HG03097 (cell line): ENCODE measurements around the gene LEF1.
A peak's percentile ranks its signal among the peaks of the same experiment; 100 is the strongest.

Source experiments
- ATAC-seq: cut with Tn5 transposase; IDR thresholded peaks from one replicate; pipeline ENCODE4 v1.9.1; 2021; ENCODE audit not compliant: unreplicated experiment, low FRiP score

The LEF1 gene

DNA sequence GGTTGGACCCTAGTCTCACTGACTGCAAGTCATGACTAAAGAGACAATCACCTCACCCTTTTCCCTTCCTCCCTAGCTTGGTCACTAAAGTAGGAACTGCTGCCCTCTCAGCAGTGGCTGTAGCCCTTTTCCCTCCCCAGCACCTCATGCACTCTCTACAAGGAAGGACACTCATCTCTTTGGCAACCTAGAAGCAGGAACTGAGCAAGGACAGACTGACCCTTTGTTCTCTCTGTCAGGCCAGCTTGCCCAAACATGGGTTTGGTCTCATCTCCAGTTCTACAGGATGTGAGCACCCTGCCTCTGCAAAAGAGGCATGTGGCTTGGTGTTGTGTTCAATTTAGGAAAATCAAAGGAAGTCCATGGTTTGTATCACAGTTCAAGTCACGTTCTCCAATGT, 15.8 kb downstream of the LEF1 start:
- ATAC-seq: no peak

GRCh38 chr4:108149588-108150380, 18.9 kb downstream of the LEF1 start:
- ATAC-seq: no peak

DNA sequence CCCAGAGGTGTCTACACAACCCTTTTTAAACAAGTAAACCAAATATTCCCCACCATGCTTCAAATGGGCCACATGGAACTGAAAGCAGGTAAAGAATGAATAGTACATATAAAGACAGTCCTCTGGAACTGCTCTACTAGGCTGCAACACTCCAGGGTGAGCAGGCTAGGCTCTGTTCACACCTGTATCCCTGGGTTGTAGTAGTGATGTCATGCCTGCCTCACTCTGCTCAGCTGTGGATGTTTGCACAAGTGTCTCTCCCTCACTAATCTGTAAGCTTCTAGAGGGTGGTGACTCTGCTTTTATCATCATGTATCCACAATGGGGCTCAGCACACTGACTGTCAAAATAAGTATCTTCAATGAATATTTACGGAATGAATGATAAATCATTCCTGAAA, 20.4 kb downstream of the LEF1 start:
- no peak for ATAC-seq

- no peak for ATAC-seq
Observed at GRCh38 chr4:108146819-108147218, 21.9 kb downstream of the LEF1 start.

GRCh38 chr4:108146336-108146735, 22.4 kb downstream of the LEF1 start:
- ATAC-seq: no peak

DNA sequence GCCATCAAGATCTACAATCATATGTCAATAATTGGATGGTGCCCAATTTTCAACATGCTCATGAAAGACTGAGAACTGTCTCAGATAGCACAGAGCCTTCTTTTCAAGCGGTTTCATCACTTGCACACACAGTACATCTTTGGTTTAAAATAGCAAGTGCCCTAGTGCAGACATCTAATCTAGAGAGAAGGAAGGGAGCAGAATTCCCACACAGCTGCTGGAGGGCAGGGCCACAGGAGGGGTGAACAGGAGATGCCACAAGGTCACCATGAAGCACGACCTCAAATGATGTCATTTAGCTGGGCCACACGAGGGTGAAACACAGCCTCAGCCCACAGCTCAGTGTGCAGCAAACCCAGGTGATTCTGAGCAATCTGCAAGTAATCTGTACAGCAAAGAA, 24.3 kb downstream of the LEF1 start:
- ATAC-seq: no peak

GRCh38 chr4:108143515-108143914, 25.2 kb downstream of the LEF1 start:
- ATAC-seq: no peak

DNA sequence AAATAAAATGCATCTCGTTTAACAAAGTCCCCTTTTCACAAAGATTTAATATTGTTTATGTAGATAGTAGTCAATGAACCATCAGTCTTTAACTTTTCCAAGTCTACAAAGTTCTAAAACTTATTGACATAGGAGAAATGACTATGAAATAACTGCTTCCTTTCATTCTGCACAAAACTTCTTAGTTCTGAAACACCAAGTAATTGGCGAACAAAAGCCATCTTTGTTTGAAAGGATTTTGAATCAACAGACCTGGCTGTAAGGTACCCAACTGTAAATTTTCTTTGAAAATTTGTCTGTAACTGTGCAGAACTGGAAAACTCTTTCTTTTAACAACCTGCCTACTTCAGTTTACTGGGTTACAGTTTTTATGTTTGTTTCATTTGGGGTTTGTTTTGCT, 25.9 kb downstream of the LEF1 start:
- no peak for ATAC-seq

- ATAC-seq: no peak
Observed at GRCh38 chr4:108141213-108141950, 27.4 kb downstream of the LEF1 start.

GRCh38 chr4:108140328-108140727, 28.4 kb downstream of the LEF1 start:
- ATAC-seq: no peak

GRCh38 chr4:108139089-108139488, 29.6 kb downstream of the LEF1 start:
- no peak for ATAC-seq

DNA sequence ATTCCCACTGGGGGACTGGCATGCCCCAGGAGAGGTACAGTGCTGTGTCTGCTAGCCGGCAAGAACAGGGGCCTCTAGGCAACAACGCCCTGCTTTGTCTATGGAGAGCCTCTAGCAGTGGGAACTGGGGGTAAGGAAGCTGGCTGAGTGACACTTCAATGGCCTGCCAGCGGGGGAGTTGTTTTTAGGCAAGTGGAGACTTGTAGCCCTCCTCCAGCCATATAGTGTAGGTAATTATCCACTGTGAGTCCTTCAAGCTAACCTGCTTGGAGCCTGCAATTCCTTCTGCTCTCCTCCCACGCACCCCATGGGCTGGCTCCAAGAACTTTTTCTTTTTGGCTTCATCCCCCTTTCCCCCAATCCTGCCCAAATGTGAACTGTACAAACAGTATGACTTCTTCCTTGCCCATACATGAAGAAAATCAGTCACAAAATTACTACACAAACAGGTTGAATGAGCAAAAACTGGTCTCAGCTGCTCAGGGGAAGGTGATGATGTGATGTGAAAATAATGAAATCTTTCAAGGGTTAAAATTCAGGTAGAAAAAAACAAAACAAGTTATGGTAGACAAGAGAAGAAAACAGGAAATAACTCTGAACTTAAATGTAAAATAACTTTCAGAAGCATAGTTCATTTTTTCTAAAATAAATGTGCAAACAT, 33.1 kb downstream of the LEF1 start:
- ATAC-seq: no peak

GRCh38 chr4:108130955-108131354, 37.8 kb downstream of the LEF1 start:
- ATAC-seq: no peak

DNA sequence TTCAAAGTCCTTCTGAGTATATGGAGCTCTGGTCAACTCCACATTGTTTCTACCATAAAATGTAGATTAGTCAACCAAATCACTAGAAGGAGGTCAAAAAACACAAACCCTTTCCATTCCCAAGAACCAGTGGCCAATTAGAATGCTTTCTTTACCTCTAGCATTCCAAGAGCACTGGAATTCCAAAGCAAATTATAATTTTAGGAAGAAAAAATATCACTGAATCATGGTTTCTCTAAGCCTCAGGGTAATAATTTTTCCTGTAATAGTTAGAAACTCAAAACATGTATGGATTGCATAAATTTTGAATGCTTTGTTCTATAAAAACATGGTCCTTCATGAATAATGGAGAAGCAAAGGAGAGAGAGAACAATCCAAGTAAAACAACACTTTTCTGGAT, 39.5 kb downstream of the LEF1 start:
- no peak for ATAC-seq

GRCh38 chr4:108126806-108127205, 41.9 kb downstream of the LEF1 start:
- no peak for ATAC-seq

DNA sequence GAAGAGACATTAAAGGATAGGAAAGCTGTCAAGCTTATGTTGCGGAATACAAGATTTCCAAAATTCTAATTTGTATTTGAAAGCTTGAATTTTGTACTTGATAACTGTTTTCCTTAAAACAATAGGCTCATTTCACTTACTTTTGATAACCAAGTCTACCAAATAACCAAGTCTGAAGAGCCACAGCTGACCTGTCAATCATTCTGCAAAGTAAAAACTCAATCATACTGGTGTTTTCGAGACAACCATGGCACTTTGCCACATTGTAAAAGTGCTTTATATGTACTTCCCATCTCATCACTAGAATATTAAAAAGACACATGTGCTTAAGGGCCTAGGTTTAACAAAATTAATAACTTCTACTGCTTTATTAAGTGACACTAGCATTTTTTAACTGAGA, 47.9 kb downstream of the LEF1 start:
- no peak for ATAC-seq

DNA sequence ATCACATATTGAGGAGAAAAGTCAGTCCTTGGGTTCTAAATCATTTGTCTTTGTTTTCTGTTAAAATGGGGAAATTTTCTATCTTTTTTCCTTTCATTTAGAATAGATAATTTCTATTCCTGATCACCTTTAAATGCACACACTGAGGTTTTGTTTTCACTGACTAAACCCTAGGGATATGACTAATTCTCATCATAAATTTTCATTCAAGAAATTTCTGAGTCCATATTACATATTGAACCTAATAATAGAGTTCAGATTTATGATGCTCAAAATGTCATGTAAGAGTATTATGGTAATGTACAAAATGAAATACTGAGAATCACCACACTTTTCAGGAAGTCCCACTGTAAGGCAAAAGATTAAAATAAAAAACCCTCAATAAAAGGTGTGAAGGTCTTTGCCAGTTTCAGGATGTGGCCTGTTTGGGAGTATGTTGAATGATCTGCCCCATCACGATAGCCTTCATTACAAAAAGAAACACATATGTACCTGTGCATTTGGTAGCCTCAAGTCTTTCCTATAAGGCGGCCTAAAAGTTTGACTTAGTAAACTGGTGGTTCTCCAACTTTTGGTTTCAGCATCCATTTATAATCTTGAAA, 49.4 kb downstream of the LEF1 start:
- no peak for ATAC-seq

DNA sequence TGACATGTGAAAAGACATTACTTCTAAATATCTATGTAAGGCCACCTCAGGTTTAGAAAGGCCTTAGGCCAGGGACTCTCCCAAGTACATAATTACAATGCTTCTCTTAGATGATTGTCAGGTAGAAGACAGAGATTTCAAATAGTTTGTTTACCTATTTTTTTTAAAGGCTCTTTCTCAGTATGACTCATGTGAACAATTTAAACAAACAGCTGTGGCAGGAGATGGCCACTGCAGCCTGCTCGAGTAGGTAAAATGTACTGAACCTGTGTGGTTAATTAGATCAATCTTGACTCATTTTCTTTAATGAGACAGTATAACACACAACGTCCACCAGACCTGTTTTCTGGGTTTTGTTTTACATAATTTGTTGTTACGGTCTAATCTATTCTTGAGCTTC, 50.2 kb downstream of the LEF1 start:
- ATAC-seq: peak; percentile 91

DNA sequence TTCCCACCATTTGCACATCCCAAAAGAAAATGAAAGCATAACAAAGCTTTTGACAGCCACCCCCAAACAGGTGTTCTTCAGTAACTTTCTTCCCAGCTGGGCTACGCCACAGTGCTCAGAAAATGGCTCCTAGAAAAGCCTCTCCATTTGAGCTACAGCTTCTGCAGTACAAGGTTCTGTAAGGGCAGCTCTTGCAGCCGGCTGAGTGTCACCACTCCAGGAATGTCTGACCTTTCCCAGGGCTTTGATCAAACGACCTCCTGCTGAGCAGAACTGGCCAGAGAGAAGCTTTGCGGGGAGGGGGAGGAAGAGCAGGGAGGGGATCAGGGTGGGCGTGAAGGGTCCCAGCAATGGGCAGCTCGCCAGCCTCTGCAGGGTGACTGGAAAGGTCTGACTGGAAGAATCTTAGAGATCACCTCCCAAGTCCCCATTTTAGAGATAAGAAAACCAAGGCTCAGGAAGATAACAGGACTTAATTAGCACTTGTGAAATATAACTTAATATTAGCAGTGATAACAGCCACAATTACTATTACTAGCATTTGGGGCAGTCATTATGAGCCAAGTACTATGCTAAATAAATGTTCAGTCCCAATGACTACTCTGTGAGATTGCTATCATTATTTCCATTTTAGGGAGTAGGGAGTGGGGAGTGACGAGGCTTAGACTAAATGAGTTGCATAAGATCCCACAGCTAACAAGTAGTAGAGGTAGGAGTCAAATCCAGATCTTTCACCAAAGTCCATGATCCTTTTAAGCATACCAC, 51.1 kb downstream of the LEF1 start:
- ATAC-seq: no peak

DNA sequence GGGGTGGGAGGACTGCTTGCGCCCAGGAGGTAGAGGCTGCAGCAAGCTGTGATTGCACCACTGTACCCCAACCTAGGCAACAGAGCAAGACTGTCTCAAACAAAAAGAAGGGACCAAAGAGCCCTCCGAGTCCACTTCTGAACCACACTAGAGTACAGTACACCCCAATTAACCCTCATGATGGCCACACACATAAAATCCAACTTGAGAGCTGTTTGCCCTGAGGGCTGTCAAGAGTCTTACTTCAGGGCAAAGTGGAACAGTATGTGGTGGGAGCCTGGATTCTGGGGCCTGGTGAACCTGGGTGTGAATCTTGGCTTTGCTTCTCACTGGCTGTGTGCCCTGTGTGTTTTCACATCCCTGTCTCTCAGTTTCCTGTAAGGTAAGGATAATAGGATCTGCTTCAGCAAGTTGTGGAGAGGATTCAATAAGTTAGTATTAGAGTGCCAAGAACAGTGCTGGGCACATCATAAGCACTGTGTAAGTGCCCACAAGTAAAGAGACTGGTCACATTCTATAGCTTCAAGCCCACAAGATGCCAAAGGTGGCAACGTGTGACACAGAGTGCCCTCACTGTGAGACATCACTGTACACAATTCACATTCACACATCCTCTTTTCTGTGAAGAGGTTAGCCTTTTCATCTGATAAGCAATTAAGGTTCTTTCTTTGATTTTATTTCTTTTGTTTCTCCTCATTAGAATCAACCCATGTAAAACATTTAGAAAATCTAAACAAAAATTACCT, 52.1 kb downstream of the LEF1 start:
- ATAC-seq: no peak
